ENCODE data around the gene UBE3C.

DNA sequence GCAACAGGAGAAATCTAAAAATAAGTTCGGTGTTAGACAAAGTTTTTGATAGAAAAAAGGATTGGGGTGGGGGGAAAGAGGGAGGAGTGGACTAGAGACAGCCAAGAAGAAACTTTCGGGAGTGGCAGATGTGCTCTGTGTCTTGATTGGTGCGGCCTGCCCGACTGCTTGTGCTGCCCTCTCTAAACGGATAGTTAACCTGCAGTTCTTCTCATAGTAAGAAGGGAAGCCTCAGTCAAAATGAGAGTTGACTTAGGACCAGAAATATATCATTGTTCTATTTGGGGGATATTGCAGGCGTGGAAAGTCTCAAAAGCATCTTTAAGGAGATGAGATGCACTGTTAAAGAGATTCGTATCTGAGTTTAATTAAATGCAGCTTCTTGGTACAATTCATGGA lies 39.3 kb downstream of the UBE3C start:
- TF ChIP-seq, protein P1, sequence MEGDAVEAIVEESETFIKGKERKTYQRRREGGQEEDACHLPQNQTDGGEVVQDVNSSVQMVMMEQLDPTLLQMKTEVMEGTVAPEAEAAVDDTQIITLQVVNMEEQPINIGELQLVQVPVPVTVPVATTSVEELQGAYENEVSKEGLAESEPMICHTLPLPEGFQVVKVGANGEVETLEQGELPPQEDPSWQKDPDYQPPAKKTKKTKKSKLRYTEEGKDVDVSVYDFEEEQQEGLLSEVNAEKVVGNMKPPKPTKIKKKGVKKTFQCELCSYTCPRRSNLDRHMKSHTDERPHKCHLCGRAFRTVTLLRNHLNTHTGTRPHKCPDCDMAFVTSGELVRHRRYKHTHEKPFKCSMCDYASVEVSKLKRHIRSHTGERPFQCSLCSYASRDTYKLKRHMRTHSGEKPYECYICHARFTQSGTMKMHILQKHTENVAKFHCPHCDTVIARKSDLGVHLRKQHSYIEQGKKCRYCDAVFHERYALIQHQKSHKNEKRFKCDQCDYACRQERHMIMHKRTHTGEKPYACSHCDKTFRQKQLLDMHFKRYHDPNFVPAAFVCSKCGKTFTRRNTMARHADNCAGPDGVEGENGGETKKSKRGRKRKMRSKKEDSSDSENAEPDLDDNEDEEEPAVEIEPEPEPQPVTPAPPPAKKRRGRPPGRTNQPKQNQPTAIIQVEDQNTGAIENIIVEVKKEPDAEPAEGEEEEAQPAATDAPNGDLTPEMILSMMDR (IDR thresholded peaks at IDR 0.05) = no peak
- no peak for TF ChIP-seq POLR2A (IDR thresholded peaks at IDR 0.05)
- TF ChIP-seq EP300 (IDR thresholded peaks at IDR 0.05) = no peak
